HG03045 (cell line): Measurements from ENCODE around the gene ABLIM1.

Experiments used
- ATAC-seq: cut with Tn5 transposase; IDR thresholded peaks from one replicate; pipeline ENCODE4 v1.9.1; 2021; ENCODE audit warnings: mild to moderate bottlenecking, moderate library complexity; ENCODE audit not compliant: unreplicated experiment

Gene ABLIM1

GRCh38 chr10:114649217-114649903, 8.7 kb downstream of the ABLIM1 start:
- ATAC-seq: no peak

- ATAC-seq: no peak
These were observed 9.7 kb downstream of the ABLIM1 start for GRCh38 chr10:114648368-114648767.

GRCh38 chr10:114647545-114648138, 10.4 kb downstream of the ABLIM1 start:
- ATAC-seq: no peak

GRCh38 chr10:114646426-114646825, 11.6 kb downstream of the ABLIM1 start:
- ATAC-seq: no peak

- no peak for ATAC-seq
These were observed 12.4 kb downstream of the ABLIM1 start for GRCh38 chr10:114645706-114646105.

GRCh38 chr10:114643158-114643557, 14.9 kb downstream of the ABLIM1 start:
- no peak for ATAC-seq

- ATAC-seq: no peak
These were observed 15.3 kb downstream of the ABLIM1 start for GRCh38 chr10:114642729-114643128.

- no peak for ATAC-seq
These were observed 19.1 kb downstream of the ABLIM1 start for GRCh38 chr10:114638821-114639625.

GRCh38 chr10:114635797-114636550, 22.1 kb downstream of the ABLIM1 start:
- ATAC-seq: no peak

GRCh38 chr10:114635101-114635500, 23.0 kb downstream of the ABLIM1 start:
- ATAC-seq: no peak

- ATAC-seq: no peak
These were observed 23.5 kb downstream of the ABLIM1 start for GRCh38 chr10:114634609-114634979.

GRCh38 chr10:114632869-114633715, 25.0 kb downstream of the ABLIM1 start:
- peak; percentile 45 for ATAC-seq

GRCh38 chr10:114631666-114632417, 26.2 kb downstream of the ABLIM1 start:
- peak; percentile 78 for ATAC-seq

GRCh38 chr10:114631090-114631665, 26.9 kb downstream of the ABLIM1 start:
- no peak for ATAC-seq

- no peak for ATAC-seq
These were observed 28.0 kb downstream of the ABLIM1 start for GRCh38 chr10:114629824-114630730.

- no peak for ATAC-seq
These were observed 28.8 kb downstream of the ABLIM1 start for GRCh38 chr10:114629083-114629823.

- ATAC-seq: no peak
These were observed 30.0 kb downstream of the ABLIM1 start for GRCh38 chr10:114628106-114628505.

- ATAC-seq: no peak
These were observed 31.2 kb downstream of the ABLIM1 start for GRCh38 chr10:114626841-114627240.
